CD4-positive, alpha-beta memory T cell (primary cell): Measurements from ENCODE around the gene ZNF277. TPM values are rescaled to one million over a fixed set of nuclear protein-coding genes. Genes with fewer than 3 reads are reported as not detected.
A peak's percentile ranks its signal among the peaks of the same experiment; 100 is the strongest.

Experiments
- CTCF ChIA-PET: fragments of 350-600 bp; sonication (Branson Sonifier 250); formaldehyde crosslinking; loops from one replicate; lab custom pipeline; 2021; ENCODE audit warnings: inconsistent platforms; ENCODE audit not compliant: partially characterized antibody; lab: Charles Lee
- POLR2A ChIA-PET: fragments of 350-600 bp; sonication (Branson Sonifier 250); formaldehyde crosslinking; loops from one replicate; lab custom pipeline; 2021; ENCODE audit not compliant: partially characterized antibody; lab: Charles Lee
- DNase-seq, 5 donors: peaks; one replicate each; pipeline versions ENCODE4 v3.0.0 to v3.0.0-alpha.2; 2020 to 2022; ENCODE audit warnings: mixed read lengths in 1 of 5
- H3K27ac ChIP-seq: one replicate; pipeline ENCODE4 v1.7.0; 2013; ENCODE audit warnings: low read depth, low read length
- H3K27me3 ChIP-seq: 2 replicates; pipeline ENCODE4 v1.7.0; 2013; ENCODE audit warnings: mild to moderate bottlenecking, low read length, moderate library complexity; ENCODE audit not compliant: insufficient read depth
- H3K36me3 ChIP-seq: 2 replicates; pipeline ENCODE4 v1.7.0; 2013; ENCODE audit warnings: mild to moderate bottlenecking, low read length, moderate library complexity; ENCODE audit not compliant: insufficient read depth
- H3K4me1 ChIP-seq: 2 replicates; pipeline ENCODE4 v1.7.0; 2013; ENCODE audit warnings: mild to moderate bottlenecking, low read length, moderate library complexity; ENCODE audit not compliant: insufficient read depth
- H3K4me3 ChIP-seq, 2 donors: one replicate each; pipeline ENCODE4 v1.7.0; 2013; ENCODE audit warnings: low read length in 2 of 2, mild to moderate bottlenecking in 1 of 2
- H3K9me3 ChIP-seq, 2 donors: one replicate each; pipeline ENCODE4 v1.7.0; 2013; ENCODE audit warnings: low read length in 2 of 2, control low read depth in 1 of 2; ENCODE audit not compliant: control insufficient read depth in 1 of 2
- H3K27ac Mint-ChIP-seq, 7 donors: one replicate each; pipeline ENCODE4 v1.8.0; 2020 to 2021; ENCODE audit warnings: mixed read lengths in 7 of 7, mild to moderate bottlenecking in 6 of 7, inconsistent platforms in 3 of 7, moderate library complexity in 3 of 7
- H3K27me3 Mint-ChIP-seq, 2 donors: one replicate each; pipeline ENCODE4 v1.8.0; 2020 to 2021; ENCODE audit warnings: mixed read lengths in 2 of 2
- H3K36me3 Mint-ChIP-seq, 2 donors: one replicate each; pipeline ENCODE4 v1.8.0; 2020 to 2021; ENCODE audit warnings: mixed read lengths in 2 of 2, inconsistent platforms in 1 of 2, mild to moderate bottlenecking in 1 of 2
- H3K4me1 Mint-ChIP-seq, 4 donors: one replicate each; pipeline ENCODE4 v1.8.0; 2020 to 2021; ENCODE audit warnings: mixed read lengths in 4 of 4, mild to moderate bottlenecking in 1 of 4
- H3K4me3 Mint-ChIP-seq, 8 donors: one replicate each; pipeline ENCODE4 v1.8.0; 2020 to 2021; ENCODE audit warnings: mixed read lengths in 8 of 8, mild to moderate bottlenecking in 7 of 8, moderate library complexity in 6 of 8, inconsistent platforms in 3 of 8
- H3K9me3 Mint-ChIP-seq, 8 donors: one replicate each; pipeline ENCODE4 v1.8.0; 2020 to 2021; ENCODE audit warnings: mixed read lengths in 8 of 8, mild to moderate bottlenecking in 5 of 8, inconsistent platforms in 3 of 8, moderate library complexity in 1 of 8
- intact Hi-C: fragments of 100-400 bp; cut with micrococcal nuclease; formaldehyde crosslinking; loops from one replicate; pipeline ENCODE4 v1.15.1; 2023
- polyA plus RNA-seq, 2 donors: library from polyadenylated mRNA; unstranded; fragments of 300-500 nt; fragmentation: Illumina TruSeq; gene quantifications; one replicate each; pipeline ENCODE4 v1.2.3, GENCODE V29; 2021
- total RNA-seq, 2 experiments: library from RNA; stranded (reverse); gene quantifications; one replicate each; pipeline ENCODE4 v1.2.3, GENCODE V29; 2021

The ZNF277 gene
- total and polyA plus RNA-seq, 4 experiments from 2014 or later = 19.7 to 31.4 (median 25.9) TPM

- H3K36me3 Mint-ChIP-seq = peaks cover 7 to 9% of the 10 kb centered on the region in 2 donors
- Histone ChIP-seq H3K27ac (no peak overlapping the region), H3K9me3 (no peaks in the 10 kb centered on the region), H3K4me3 (no peak overlapping the region), H3K27me3 (no peaks in the 10 kb centered on the region), H3K4me1 (peaks cover 8% of the 10 kb centered on the region), H3K36me3 (no peaks in the 10 kb centered on the region)
- DNase-seq = no peak
- H3K9me3 Mint-ChIP-seq = no peaks in the 10 kb centered on the region
- peaks cover 0 to under 1% of the 10 kb centered on the region in 2 donors for H3K27me3 Mint-ChIP-seq
- H3K4me1 Mint-ChIP-seq = peaks cover 20 to 57% (median 36%) of the 10 kb centered on the region in 4 donors
- intact Hi-C loops = loop anchor here (5.0 kb wide), 1 partner anchor 166 kb away; no protein-coding TSS in a partner anchor
- ChIA-PET POLR2A (no interaction called here), CTCF (no interaction called here)
- H3K27ac Mint-ChIP-seq = no peak overlapping the region
- H3K4me3 Mint-ChIP-seq = peak overlapping the region in 1 of 8 donors; percentile 25
Measured at GRCh38 chr7:112211348-112211907, 4.9 kb downstream of the ZNF277 start.

- peaks cover 2% of the 10 kb centered on the region for H3K4me1 ChIP-seq
- DNase-seq = no peak
- no peak overlapping the region for H3K4me3 ChIP-seq
- H3K27ac Mint-ChIP-seq = no peak overlapping the region
- ChIA-PET POLR2A (no interaction called here), CTCF (interaction anchor here (1.0 kb wide), 1 partner anchor 11 kb away, joined by 3 read pairs; no protein-coding TSS in a partner anchor)
- H3K27me3 Mint-ChIP-seq = no peaks in the 10 kb centered on the region
- no peaks in the 10 kb centered on the region for H3K36me3 ChIP-seq
- H3K9me3 ChIP-seq = no peaks in the 10 kb centered on the region
- no peaks in the 10 kb centered on the region for H3K9me3 Mint-ChIP-seq
- H3K36me3 Mint-ChIP-seq = peaks cover 5 to 7% of the 10 kb centered on the region in 2 donors
- no peak overlapping the region for H3K27ac ChIP-seq
- no peaks in the 10 kb centered on the region for H3K27me3 ChIP-seq
- no peak overlapping the region for H3K4me3 Mint-ChIP-seq
- intact Hi-C loops = loop anchor here (5.0 kb wide), 1 partner anchor 165 kb away; no protein-coding TSS in a partner anchor
- H3K4me1 Mint-ChIP-seq = peaks cover 23 to 54% (median 36%) of the 10 kb centered on the region in 4 donors
Measured at GRCh38 chr7:112212571-112212970, 6.1 kb downstream of the ZNF277 start.

GRCh38 chr7:112213735-112214134 is 7.2 kb downstream of the ZNF277 start:
- CTCF ChIA-PET = interaction anchor here (0.8 kb wide), 1 partner anchor 16 kb away, joined by 3 read pairs; no protein-coding TSS in a partner anchor
- H3K4me1 ChIP-seq = no peaks in the 10 kb centered on the region
- H3K36me3 Mint-ChIP-seq = peaks cover 7 to 16% of the 10 kb centered on the region in 2 donors
- H3K27ac ChIP-seq = no peak overlapping the region
- no peaks in the 10 kb centered on the region for H3K9me3 Mint-ChIP-seq
- H3K36me3 ChIP-seq = no peaks in the 10 kb centered on the region
- DNase-seq = no peak
- H3K27me3 Mint-ChIP-seq = no peaks in the 10 kb centered on the region
- H3K4me1 Mint-ChIP-seq = peaks cover 27 to 61% (median 38%) of the 10 kb centered on the region in 4 donors
- no peak overlapping the region for H3K4me3 Mint-ChIP-seq
- H3K27me3 ChIP-seq = no peaks in the 10 kb centered on the region
- no peak overlapping the region for H3K27ac Mint-ChIP-seq
- H3K4me3 ChIP-seq = no peak overlapping the region
- intact Hi-C loops = loop anchor here (5.0 kb wide), 1 partner anchor 164 kb away; no protein-coding TSS in a partner anchor
- POLR2A ChIA-PET = no interaction called here
- no peaks in the 10 kb centered on the region for H3K9me3 ChIP-seq

GRCh38 chr7:112214268-112214667 is 7.8 kb downstream of the ZNF277 start:
- ChIA-PET CTCF (no interaction called here), POLR2A (interaction anchor here (1.0 kb wide), 1 partner anchor 9 kb away, joined by 4 read pairs; no protein-coding TSS in a partner anchor)
- H3K27me3 ChIP-seq = no peaks in the 10 kb centered on the region
- no peak overlapping the region for H3K27ac ChIP-seq
- Mint-ChIP-seq H3K36me3 (peaks cover 7 to 17% of the 10 kb centered on the region in 2 donors), H3K27me3 (no peaks in the 10 kb centered on the region), H3K4me1 (peaks cover 29 to 66% (median 39%) of the 10 kb centered on the region in 4 donors), H3K4me3 (no peak overlapping the region), H3K27ac (no peak overlapping the region), H3K9me3 (no peaks in the 10 kb centered on the region)
- no peaks in the 10 kb centered on the region for H3K4me1 ChIP-seq
- H3K9me3 ChIP-seq = no peaks in the 10 kb centered on the region
- no peaks in the 10 kb centered on the region for H3K36me3 ChIP-seq
- intact Hi-C loops = loop anchor here (5.0 kb wide), 1 partner anchor 163 kb away; no protein-coding TSS in a partner anchor
- no peak for DNase-seq
- no peak overlapping the region for H3K4me3 ChIP-seq

- peaks cover 27 to 68% (median 38%) of the 10 kb centered on the region in 4 donors for H3K4me1 Mint-ChIP-seq
Measured at GRCh38 chr7:112214883-112215282, 8.4 kb downstream of the ZNF277 start.

GRCh38 chr7:112215787-112216186 is 9.3 kb downstream of the ZNF277 start:
- H3K36me3 ChIP-seq = no peaks in the 10 kb centered on the region
- intact Hi-C loops = no loop called here
- no peaks in the 10 kb centered on the region for H3K27me3 ChIP-seq
- no peak overlapping the region for H3K4me3 ChIP-seq
- H3K9me3 ChIP-seq = no peaks in the 10 kb centered on the region
- no peak overlapping the region for H3K4me3 Mint-ChIP-seq
- peaks cover 27 to 72% (median 38%) of the 10 kb centered on the region in 4 donors for H3K4me1 Mint-ChIP-seq
- no peaks in the 10 kb centered on the region for H3K9me3 Mint-ChIP-seq
- H3K27ac Mint-ChIP-seq = no peak overlapping the region
- H3K27me3 Mint-ChIP-seq = no peaks in the 10 kb centered on the region
- H3K36me3 Mint-ChIP-seq = peaks cover 7 to 17% of the 10 kb centered on the region in 2 donors
- no peaks in the 10 kb centered on the region for H3K4me1 ChIP-seq
- no peak overlapping the region for H3K27ac ChIP-seq
- ChIA-PET POLR2A (interaction anchor here (1.4 kb wide), 1 partner anchor 9 kb away, joined by 3 read pairs; the partner anchor contains the start of gene ZNF277), CTCF (no interaction called here)
- no peak for DNase-seq

More at GRCh38 chr7:112214883-112215282, 8.4 kb downstream of the ZNF277 start:
- no peak overlapping the region for H3K27ac Mint-ChIP-seq
- H3K27me3 ChIP-seq = no peaks in the 10 kb centered on the region
- peaks cover 7 to 17% of the 10 kb centered on the region in 2 donors for H3K36me3 Mint-ChIP-seq
- H3K4me3 Mint-ChIP-seq = no peak overlapping the region
- H3K9me3 Mint-ChIP-seq = no peaks in the 10 kb centered on the region
- H3K36me3 ChIP-seq = no peaks in the 10 kb centered on the region
- no peaks in the 10 kb centered on the region for H3K27me3 Mint-ChIP-seq
- H3K4me1 ChIP-seq = no peaks in the 10 kb centered on the region
- POLR2A ChIA-PET = interaction anchor here (1.0 kb wide), 1 partner anchor 10 kb away, joined by 4 read pairs; no protein-coding TSS in a partner anchor
- no peak for DNase-seq
- H3K4me3 ChIP-seq = no peak overlapping the region
- CTCF ChIA-PET = no interaction called here
- no peak overlapping the region for H3K27ac ChIP-seq
- intact Hi-C loops = loop anchor here (5.0 kb wide), 1 partner anchor 162 kb away; no protein-coding TSS in a partner anchor
- no peaks in the 10 kb centered on the region for H3K9me3 ChIP-seq

- DNase-seq = no peak
Measured at GRCh38 chr7:112220877-112221434, 14.5 kb downstream of the ZNF277 start.

More at GRCh38 chr7:112220877-112221434, 14.5 kb downstream of the ZNF277 start:
- Mint-ChIP-seq H3K4me3 (no peak overlapping the region), H3K9me3 (peaks cover 0 to 2% (median 0%) of the 10 kb centered on the region in 8 donors), H3K36me3 (peaks cover 12 to 41% of the 10 kb centered on the region in 2 donors), H3K27me3 (no peaks in the 10 kb centered on the region), H3K27ac (no peak overlapping the region), H3K4me1 (peaks cover 21 to 61% (median 36%) of the 10 kb centered on the region in 4 donors)
- Histone ChIP-seq H3K36me3 (no peaks in the 10 kb centered on the region), H3K27ac (no peak overlapping the region), H3K4me3 (no peak overlapping the region), H3K9me3 (no peaks in the 10 kb centered on the region), H3K27me3 (no peaks in the 10 kb centered on the region), H3K4me1 (no peaks in the 10 kb centered on the region)
- intact Hi-C loops = no loop called here
- CTCF ChIA-PET = no interaction called here
- POLR2A ChIA-PET = no interaction called here
